CD4-positive, alpha-beta T cell treated with Interleukin-1 beta for 1 hour (primary cell): ENCODE measurements around the gene RAB7A.

ENCODE experiments used
- DNase-seq, 2 donors: peaks; one replicate each; pipeline ENCODE4 v3.0.0-alpha.2; 2020 to 2022

Gene RAB7A

GRCh38 chr3:128794067-128794768 is 68.2 kb downstream of the RAB7A start:
- no peak for DNase-seq

- DNase-seq = peak; percentile 69 to 84
Observed at GRCh38 chr3:128794770-128795649, 69.0 kb downstream of the RAB7A start.

GRCh38 chr3:128799653-128800052 is 73.7 kb downstream of the RAB7A start:
- DNase-seq = no peak

- DNase-seq = no peak
Observed at GRCh38 chr3:128800241-128801187, 74.5 kb downstream of the RAB7A start.

- DNase-seq = no peak
Observed at GRCh38 chr3:128801779-128802380, 75.9 kb downstream of the RAB7A start.

GRCh38 chr3:128803307-128803706 is 77.3 kb downstream of the RAB7A start:
- DNase-seq = no peak

GRCh38 chr3:128804017-128804810 is 78.2 kb downstream of the RAB7A start:
- peak; percentile 65 to 85 for DNase-seq

- DNase-seq = no peak
Observed at GRCh38 chr3:128804811-128805155, 78.8 kb downstream of the RAB7A start.

- peak in 1 of 2 donors; percentile 16 for DNase-seq
Observed at GRCh38 chr3:128805772-128806171, 79.8 kb downstream of the RAB7A start.

GRCh38 chr3:128806588-128806987 is 80.6 kb downstream of the RAB7A start:
- no peak for DNase-seq

- no peak for DNase-seq
Observed at GRCh38 chr3:128807186-128807830, 81.3 kb downstream of the RAB7A start.

- DNase-seq = no peak
Observed at GRCh38 chr3:128808672-128809071, 82.7 kb downstream of the RAB7A start.

GRCh38 chr3:128813097-128813496 is 87.1 kb downstream of the RAB7A start:
- no peak for DNase-seq

GRCh38 chr3:128814060-128814459 is 88.1 kb downstream of the RAB7A start:
- DNase-seq = no peak

GRCh38 chr3:128814519-128815317 is 88.7 kb downstream of the RAB7A start:
- DNase-seq = no peak

GRCh38 chr3:128815318-128816064 is 89.5 kb downstream of the RAB7A start:
- DNase-seq = no peak

- no peak for DNase-seq
Observed at GRCh38 chr3:128818186-128818787, 92.3 kb downstream of the RAB7A start.

GRCh38 chr3:128820252-128820839 is 94.4 kb downstream of the RAB7A start:
- DNase-seq = no peak

- no peak for DNase-seq
Observed at GRCh38 chr3:128823008-128823407, 97.0 kb downstream of the RAB7A start.
